HG02884 (cell line): ENCODE measurements around the gene IL17RE.

Source experiments
- ATAC-seq: cut with Tn5 transposase; IDR thresholded peaks from one replicate; pipeline ENCODE4 v1.9.1; 2021; ENCODE audit warnings: mild to moderate bottlenecking, moderate library complexity; ENCODE audit not compliant: unreplicated experiment

IL17RE gene

DNA sequence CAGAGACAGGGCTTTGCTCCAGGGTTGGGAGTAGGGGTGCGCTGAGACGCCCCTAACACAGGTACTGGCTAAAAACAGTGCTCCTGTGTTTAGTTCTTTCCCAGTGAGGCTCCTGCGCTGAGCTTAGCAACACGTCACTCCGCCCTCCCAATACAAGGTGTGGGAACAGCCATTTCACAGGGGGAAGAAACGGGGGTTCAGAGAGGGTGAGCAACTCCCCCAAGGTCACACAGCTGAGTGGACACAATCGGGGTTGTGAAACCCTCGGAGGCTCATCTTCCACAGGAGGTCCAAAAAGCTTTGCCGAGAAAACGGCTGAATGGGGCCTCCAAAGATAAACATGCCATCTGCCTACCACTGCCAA, 48.9 kb downstream of the IL17RE start:
- ATAC-seq, result no peak

- peak; percentile 64 for ATAC-seq
Observed at GRCh38 chr3:9951962-9952805, 49.5 kb downstream of the IL17RE start, which contains the start of gene PRRT3. PRRT3 (minus strand) TSS chr3:9952408; CDS start chr3:9950115, 2,293 bp downstream.

DNA sequence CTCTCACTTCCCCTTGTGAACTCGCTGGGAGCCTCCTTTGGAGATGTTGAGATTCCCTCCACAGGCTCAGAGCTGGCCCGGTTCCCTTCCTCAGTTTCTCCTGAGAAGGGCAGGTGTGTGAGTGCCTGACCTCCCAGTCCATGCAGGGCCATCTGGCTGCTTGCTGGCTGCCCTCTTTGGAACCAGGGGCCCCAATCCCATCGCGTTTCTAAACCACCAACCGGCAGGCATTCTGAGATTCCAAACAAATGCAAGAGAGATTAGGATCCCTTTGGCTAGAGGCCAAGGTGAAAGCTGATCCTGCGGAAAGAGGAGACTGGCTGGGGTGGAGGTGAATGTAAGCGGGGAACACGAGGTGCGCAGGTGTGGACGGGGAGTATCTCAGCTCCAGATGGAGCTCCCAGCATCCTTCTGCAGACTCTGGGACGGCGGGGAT, 52.4 kb downstream of the IL17RE start:
- no peak for ATAC-seq

GRCh38 chr3:9955611-9956352, 53.1 kb downstream of the IL17RE start:
- no peak for ATAC-seq

- no peak for ATAC-seq
Observed at GRCh38 chr3:9957214-9957613, 54.6 kb downstream of the IL17RE start.

GRCh38 chr3:9965200-9965875, 62.7 kb downstream of the IL17RE start:
- no peak for ATAC-seq
